ENCODE measurements around the gene NAXD. TPM values are rescaled to one million over a fixed set of nuclear protein-coding genes. Genes with fewer than 3 reads are reported as not detected.

The NAXD gene
- polyA plus RNA-seq, 1 donor from 2014 or later: 58.1 TPM

GRCh38 chr13:110583178-110583865, 32.0 kb upstream of the NAXD start:
- H3K36me3 ChIP-seq (ENCODE audit: insufficient read depth, low read length): no peaks in the 10 kb centered on the region
- H3K4me3 ChIP-seq (ENCODE audit: low read length): no peak overlapping the region
- TF ChIP-seq CTCF (IDR thresholded peaks at IDR 0.05; ENCODE audit: poor library complexity, severe bottlenecking) (no peak), EZH2 (IDR thresholded peaks at IDR 0.05; ENCODE audit: borderline replicate concordance, insufficient read depth, low read length, poor library complexity, severe bottlenecking) (no peak), MXI1 (conservative IDR thresholded peaks at IDR 0.05; ENCODE audit: poor library complexity, severe bottlenecking) (no peak), REST (IDR thresholded peaks at IDR 0.05; ENCODE audit: borderline replicate concordance) (no peak), EP300 (conservative IDR thresholded peaks at IDR 0.05; ENCODE audit: poor library complexity, severe bottlenecking) (no peak), RAD21 (conservative IDR thresholded peaks at IDR 0.05) (no peak), POLR2AphosphoS5 (IDR thresholded peaks at IDR 0.05) (no peak), TAF1 (IDR thresholded peaks at IDR 0.05; ENCODE audit: low read depth) (no peak), SMC3 (conservative IDR thresholded peaks at IDR 0.05; ENCODE audit: poor library complexity) (no peak)
- no peaks in the 10 kb centered on the region for H3K27me3 ChIP-seq (ENCODE audit: insufficient read depth, low read depth, low read length)
- no peaks in the 10 kb centered on the region for H3K9me2 ChIP-seq (ENCODE audit: insufficient read depth, low read length)
- H3K79me2 ChIP-seq (replicated peaks; ENCODE audit: insufficient read depth, low read length): no peaks in the 10 kb centered on the region
- no peak overlapping the region for H3K4me2 ChIP-seq (ENCODE audit: low read length)
- H3K9me3 ChIP-seq (ENCODE audit: low read length): no peaks in the 10 kb centered on the region
- H4K20me1 ChIP-seq (ENCODE audit: insufficient read depth): no peaks in the 10 kb centered on the region
- H3K27ac ChIP-seq (ENCODE audit: low read length): no peak overlapping the region
- H3F3A ChIP-seq (ENCODE audit: insufficient read depth, low read length, poor library complexity, severe bottlenecking): no peaks in the 10 kb centered on the region
- no peak overlapping the region for H2AFZ ChIP-seq (ENCODE audit: low read depth, low read length)
- no peak overlapping the region for H3K9ac ChIP-seq (ENCODE audit: low read length)

- Histone ChIP-seq H2AFZ (ENCODE audit: low read depth, low read length) (no peak overlapping the region), H3F3A (ENCODE audit: insufficient read depth, low read length, poor library complexity, severe bottlenecking) (no peaks in the 10 kb centered on the region), H4K20me1 (ENCODE audit: insufficient read depth) (no peaks in the 10 kb centered on the region), H3K4me2 (ENCODE audit: low read length) (no peak overlapping the region), H3K9ac (ENCODE audit: low read length) (no peak overlapping the region), H3K9me3 (ENCODE audit: low read length) (no peaks in the 10 kb centered on the region), H3K4me3 (ENCODE audit: low read length) (no peak overlapping the region), H3K79me2 (replicated peaks; ENCODE audit: insufficient read depth, low read length) (no peaks in the 10 kb centered on the region), H3K27ac (ENCODE audit: low read length) (no peak overlapping the region), H3K9me2 (ENCODE audit: insufficient read depth, low read length) (no peaks in the 10 kb centered on the region), H3K27me3 (ENCODE audit: insufficient read depth, low read depth, low read length) (no peaks in the 10 kb centered on the region), H3K36me3 (ENCODE audit: insufficient read depth, low read length) (no peaks in the 10 kb centered on the region)
- TF ChIP-seq EP300 (conservative IDR thresholded peaks at IDR 0.05; ENCODE audit: poor library complexity, severe bottlenecking) (no peak), MXI1 (conservative IDR thresholded peaks at IDR 0.05; ENCODE audit: poor library complexity, severe bottlenecking) (no peak), RAD21 (conservative IDR thresholded peaks at IDR 0.05) (no peak), TAF1 (IDR thresholded peaks at IDR 0.05; ENCODE audit: low read depth) (no peak), CTCF (IDR thresholded peaks at IDR 0.05; ENCODE audit: poor library complexity, severe bottlenecking) (no peak), POLR2AphosphoS5 (IDR thresholded peaks at IDR 0.05) (no peak), EZH2 (IDR thresholded peaks at IDR 0.05; ENCODE audit: borderline replicate concordance, insufficient read depth, low read length, poor library complexity, severe bottlenecking) (no peak), REST (IDR thresholded peaks at IDR 0.05; ENCODE audit: borderline replicate concordance) (no peak), SMC3 (conservative IDR thresholded peaks at IDR 0.05; ENCODE audit: poor library complexity) (no peak)
These were observed 25.5 kb upstream of the NAXD start for GRCh38 chr13:110589793-110590390.

Data from neural cell (in vitro differentiated cells).